Right lobe of liver (tissue), 6 donors: ENCODE data around the gene BCL2L1. TPM values are rescaled to one million over a fixed set of nuclear protein-coding genes. Genes with fewer than 3 reads are reported as not detected.

Source experiments
- ATAC-seq, 4 donors: fragments of 200-7000 bp; cut with Tn5 transposase; one replicate each; pipeline ENCODE4 v1.9.1; 2020; ENCODE audit warnings: mild to moderate bottlenecking in 4 of 4, moderate library complexity in 4 of 4
- DNase-seq, 3 donors: peaks; one replicate each; pipeline ENCODE4 v3.0.0-alpha.2; 2020
- H3K27ac ChIP-seq, 3 donors: fragments of 200-600 bp; one replicate each; pipeline ENCODE4 v1.8.0; 2022
- H3K27me3 ChIP-seq, 2 donors: fragments of 200-600 bp; one replicate each; pipeline ENCODE4 v1.8.0; 2022
- H3K36me3 ChIP-seq, 4 donors: fragments of 200-600 bp; sonication (generic) in 1 of 4; one replicate each; pipeline versions ENCODE4 v1.5.1 to v1.8.0; 2017 to 2022; ENCODE audit warnings: control low read depth in 1 of 4
- H3K4me1 ChIP-seq, 4 donors: fragments of 200-600 bp; sonication (generic) in 1 of 4; one replicate each; pipeline versions ENCODE4 v1.5.1 to v1.8.0; 2017 to 2022; ENCODE audit warnings: control low read depth in 1 of 4
- H3K4me3 ChIP-seq, 3 donors: fragments of 200-600 bp; one replicate each; pipeline ENCODE4 v1.8.0; 2022
- H3K9me3 ChIP-seq, 4 donors: fragments of 200-600 bp; sonication (generic) in 1 of 4; one replicate each; pipeline versions ENCODE4 v1.5.1 to v1.8.0; 2017 to 2022; ENCODE audit warnings: control low read depth in 1 of 4
- CTCF ChIP-seq, 4 donors: fragments of 200-600 bp in 3 of 4; fragments of 450-650 bp in 1 of 4; IDR thresholded peaks; one replicate each; pipeline versions ENCODE4 v1.5.1 to v1.8.0; 2016 to 2022; ENCODE audit warnings: antibody characterized with exemption in 4 of 4, mild to moderate bottlenecking in 2 of 4
- POLR2A ChIP-seq: fragments of 450-650 bp; IDR thresholded peaks from one replicate; pipeline ENCODE4 v1.6.1; 2017; ENCODE audit warnings: antibody characterized with exemption, mild to moderate bottlenecking
- WGBS: methylation state at CpG from one replicate; pipeline ENCODE4 v1.1.6; 2018; ENCODE audit warnings: low coverage, low lambda C conversion rate; ENCODE audit not compliant: insufficient coverage; ENCODE audit errors: missing lambda C conversion rate; 5-methylcytosine and 5-hydroxymethylcytosine counted together
- intact Hi-C, 2 donors: fragments of 100-400 bp; cut with DNase I; formaldehyde crosslinking; loops; one replicate each; pipeline versions ENCODE4 v1.11.2 to v1.14.1; 2022
- total RNA-seq, 6 experiments: library from RNA; depleted of rRNA in 2 of 6; stranded (reverse); fragments of >200 nt in 2 of 6; fragmentation: NEBNext Ultra II Directional in 3 of 6; extraction: Animal tissue kit (Norgen Biotek cat#: 25700) in 3 of 6; gene quantifications; one replicate each; pipeline versions ENCODE4 v1.1.0 to v1.2.4, GENCODE V29; 2016 to 2023
- donor health status: DM: no; HTN: yes; CAD: no.
- donor health status: DM: no; HTN: no; CAD: no.
- donor health status: DM: no; HTN: no; CAD: no.
- donor health status: DM: no; HTN: yes; CAD: no.
- donor health status: DM: no; HTN: yes; CAD: no.

Gene BCL2L1
- total RNA-seq, 6 experiments from 2014 or later: 30.5 to 96.1 (median 63.4) TPM

- Histone ChIP-seq H3K4me3 (no peak overlapping the region), H3K36me3 (peaks cover 0 to 11% (median 2%) of the 10 kb centered on the region in 4 donors), H3K9me3 (no peaks in the 10 kb centered on the region), H3K4me1 (peaks cover 0 to 13% (median 2%) of the 10 kb centered on the region in 4 donors), H3K27ac (no peak overlapping the region), H3K27me3 (no peaks in the 10 kb centered on the region)
- intact Hi-C loops: no loop called here
- 100% methylated on average over 2 of the region's 2 CpGs for WGBS
- ATAC-seq: no peak
- DNase-seq: no peak
- no peak for TF ChIP-seq CTCF (IDR thresholded peaks at IDR 0.05)
- no peak for TF ChIP-seq POLR2A
These were observed 36.6 kb downstream of the BCL2L1 start for GRCh38 chr20:31685853-31686643.

- peak in 2 of 4 donors; percentile 9 to 41 for ATAC-seq
- H3K9me3 ChIP-seq: no peaks in the 10 kb centered on the region
- H3K4me1 ChIP-seq: peaks cover 0 to 30% (median 11%) of the 10 kb centered on the region in 4 donors
- peaks cover 0 to 11% (median 2%) of the 10 kb centered on the region in 4 donors for H3K36me3 ChIP-seq
- no peaks in the 10 kb centered on the region for H3K27me3 ChIP-seq
- H3K4me3 ChIP-seq: no peak overlapping the region
- no peak for TF ChIP-seq CTCF (IDR thresholded peaks at IDR 0.05)
- no peak for TF ChIP-seq POLR2A
- 42% methylated on average over 6 of the region's 11 CpGs for WGBS
- intact Hi-C loops: no loop called here
- H3K27ac ChIP-seq: no peak overlapping the region
- no peak for DNase-seq
These were observed 38.3 kb downstream of the BCL2L1 start for GRCh38 chr20:31684153-31685015.

GRCh38 chr20:31682927-31683326, 39.7 kb downstream of the BCL2L1 start:
- intact Hi-C loops: no loop called here
- no peak for DNase-seq
- no peaks in the 10 kb centered on the region for H3K27me3 ChIP-seq
- TF ChIP-seq POLR2A (no peak), CTCF (IDR thresholded peaks at IDR 0.05) (no peak)
- WGBS: 57% methylated on average over 2 of the region's 2 CpGs
- H3K36me3 ChIP-seq: peaks cover 0 to 11% (median 0%) of the 10 kb centered on the region in 4 donors
- no peak for ATAC-seq
- no peak overlapping the region for H3K4me3 ChIP-seq
- no peak overlapping the region for H3K27ac ChIP-seq
- H3K9me3 ChIP-seq: no peaks in the 10 kb centered on the region
- peaks cover 0 to 45% (median 18%) of the 10 kb centered on the region in 4 donors for H3K4me1 ChIP-seq

- peaks cover 0 to 11% (median 0%) of the 10 kb centered on the region in 4 donors for H3K36me3 ChIP-seq
- no peaks in the 10 kb centered on the region for H3K9me3 ChIP-seq
- no peak for TF ChIP-seq POLR2A
- TF ChIP-seq CTCF (IDR thresholded peaks at IDR 0.05): no peak
- DNase-seq (no peak), ATAC-seq (no peak)
- intact Hi-C loops: no loop called here
- no peak overlapping the region for H3K4me3 ChIP-seq
- WGBS: 100% methylated on average over 3 of the region's 3 CpGs
- H3K27ac ChIP-seq: no peak overlapping the region
- H3K4me1 ChIP-seq: peaks cover 0 to 50% (median 19%) of the 10 kb centered on the region in 4 donors
- no peaks in the 10 kb centered on the region for H3K27me3 ChIP-seq
These were observed 40.3 kb downstream of the BCL2L1 start for GRCh38 chr20:31682352-31682751.
